Measurements from ENCODE around the gene SMOC1.

- TF ChIP-seq SUZ12 (IDR thresholded peaks at IDR 0.05; ENCODE audit: extremely low read depth, insufficient read depth, insufficient read length) (no peak), YY1 (IDR thresholded peaks at IDR 0.05; ENCODE audit: insufficient read depth, insufficient read length) (no peak)
These were observed 111.1 kb downstream of the SMOC1 start for GRCh38 chr14:69990323-69990722.
